CD4-positive, alpha-beta T cell (primary cell): ENCODE results near the gene ASCC3. TPM values are rescaled to one million over a fixed set of nuclear protein-coding genes. Genes with fewer than 3 reads are reported as not detected.

ENCODE experiments used
- ATAC-seq: fragments of 200-7000 bp; cut with Tn5 transposase; one replicate; pipeline ENCODE4 v1.10.0; 2022; ENCODE audit warnings: mild to moderate bottlenecking; ENCODE audit not compliant: poor library complexity
- CTCF ChIA-PET: fragments of 350-600 bp; sonication (Branson Sonifier 250); formaldehyde crosslinking; loops from one replicate; lab custom pipeline; 2021; ENCODE audit warnings: antibody characterized with exemption, inconsistent platforms; lab: Charles Lee
- POLR2A ChIA-PET: fragments of 350-600 bp; sonication (Branson Sonifier 250); formaldehyde crosslinking; loops from one replicate; lab custom pipeline; 2021; ENCODE audit warnings: antibody characterized with exemption, inconsistent platforms; lab: Charles Lee
- DNase-seq, 14 experiments: peaks; one replicate each; pipeline ENCODE4 v3.0.0-alpha.2; 2013 to 2020; ENCODE audit warnings: mixed read lengths in 2 of 14
- H3K27ac ChIP-seq, 2 donors: one replicate each; pipeline versions ENCODE4 v1.5.1 to v1.7.0; 2013; ENCODE audit warnings: low read length in 2 of 2, low read depth in 1 of 2, mild to moderate bottlenecking in 1 of 2
- H3K27me3 ChIP-seq, 2 experiments: 1 replicate in 1 of 2; 2 replicates in 1 of 2; pipeline versions ENCODE4 v1.6.1 to v1.7.0; 2013; ENCODE audit warnings: low read length in 2 of 2, control low read depth in 1 of 2, mild to moderate bottlenecking in 1 of 2, moderate library complexity in 1 of 2; ENCODE audit not compliant: insufficient read depth in 2 of 2, control insufficient read depth in 1 of 2
- H3K36me3 ChIP-seq: one replicate; pipeline ENCODE4 v1.6.1; 2013; ENCODE audit warnings: low read length, control low read depth; ENCODE audit not compliant: insufficient read depth
- H3K4me1 ChIP-seq: one replicate; pipeline ENCODE4 v1.6.1; 2013; ENCODE audit warnings: low read length, control low read depth; ENCODE audit not compliant: insufficient read depth
- H3K4me3 ChIP-seq: one replicate; pipeline ENCODE4 v1.5.1; 2013; ENCODE audit warnings: mild to moderate bottlenecking, low read length, moderate library complexity
- H3K9me3 ChIP-seq, 2 experiments: 1 replicate in 1 of 2; 2 replicates in 1 of 2; pipeline versions ENCODE4 v1.6.1 to v1.7.0; 2013; ENCODE audit warnings: low read length in 2 of 2, mild to moderate bottlenecking in 2 of 2, control low read depth in 1 of 2, moderate library complexity in 1 of 2; ENCODE audit not compliant: control insufficient read depth in 1 of 2, insufficient read depth in 1 of 2
- H3K27ac Mint-ChIP-seq: one replicate; pipeline ENCODE4 v1.8.0; 2020; ENCODE audit warnings: mixed read lengths
- H3K27me3 Mint-ChIP-seq: one replicate; pipeline ENCODE4 v1.8.0; 2021; ENCODE audit warnings: mixed read lengths
- H3K36me3 Mint-ChIP-seq: one replicate; pipeline ENCODE4 v1.8.0; 2021; ENCODE audit warnings: low read depth, mixed read lengths
- H3K4me1 Mint-ChIP-seq: one replicate; pipeline ENCODE4 v1.8.0; 2021; ENCODE audit warnings: low read depth, mixed read lengths
- H3K4me3 Mint-ChIP-seq: one replicate; pipeline ENCODE4 v1.8.0; 2020; ENCODE audit warnings: mild to moderate bottlenecking, mixed read lengths
- H3K9me3 Mint-ChIP-seq: one replicate; pipeline ENCODE4 v1.8.0; 2020; ENCODE audit warnings: mixed read lengths
- intact Hi-C, 2 experiments: fragments of 100-400 bp; cut with DNase I in 1 of 2; cut with micrococcal nuclease in 1 of 2; formaldehyde crosslinking; loops; one replicate each; pipeline versions ENCODE4 v1.15.1 to v1.9.0; 2023 to 2025; cut with DNase I, micrococcal nuclease
- total RNA-seq, 174 experiments: library from RNA in 2 of 174; stranded (reverse) in 2 of 174; gene quantifications; one replicate each; pipeline ENCODE4 v1.2.3 and lab custom pipeline; 2021 to 2026
- TF ChIP-seq, protein P1 (sequence below): fragments of 200-600 bp; IDR thresholded peaks from one replicate; pipeline ENCODE4 v1.8.0; 2022; ENCODE audit warnings: antibody characterized with exemption, mild to moderate bottlenecking

Gene ASCC3
- total RNA-seq, 2 experiments from 2014 or later: 28.9 to 30.4 TPM

DNA sequence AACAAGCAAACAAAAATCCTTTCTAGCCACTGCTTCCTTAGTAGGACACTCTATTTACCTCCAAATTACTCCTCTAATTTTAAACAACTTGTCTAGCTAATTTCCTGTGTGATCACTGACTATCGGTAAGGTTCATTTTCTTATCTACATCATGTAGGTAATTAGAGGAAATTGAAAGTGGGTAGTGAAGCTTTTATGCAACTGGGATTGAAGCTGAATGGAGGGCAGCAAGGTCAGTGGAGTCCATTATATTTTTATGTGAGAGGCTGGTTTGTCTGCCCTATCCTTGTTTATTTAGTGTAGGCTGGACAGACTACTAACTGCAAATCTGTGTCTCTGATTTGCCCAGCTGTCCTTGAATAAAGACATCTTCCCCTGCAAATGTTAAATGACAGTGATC lies 327.9 kb downstream of the ASCC3 start:
- intact Hi-C loops: no loop called here
- DNase-seq (no peak), ATAC-seq (no peak)
- H3K4me1 Mint-ChIP-seq: no peaks in the 10 kb centered on the region
- POLR2A ChIA-PET: no interaction called here
- CTCF ChIA-PET: no interaction called here
- no peak overlapping the region for H3K4me3 Mint-ChIP-seq
- Histone ChIP-seq H3K4me1 (no peaks in the 10 kb centered on the region), H3K27me3 (no peaks in the 10 kb centered on the region), H3K4me3 (no peak overlapping the region), H3K36me3 (no peaks in the 10 kb centered on the region), H3K9me3 (no peaks in the 10 kb centered on the region), H3K27ac (no peak overlapping the region)
- H3K27me3 Mint-ChIP-seq: no peaks in the 10 kb centered on the region
- peaks cover 16% of the 10 kb centered on the region for H3K36me3 Mint-ChIP-seq
- no peak overlapping the region for H3K27ac Mint-ChIP-seq
- TF ChIP-seq, protein P1, sequence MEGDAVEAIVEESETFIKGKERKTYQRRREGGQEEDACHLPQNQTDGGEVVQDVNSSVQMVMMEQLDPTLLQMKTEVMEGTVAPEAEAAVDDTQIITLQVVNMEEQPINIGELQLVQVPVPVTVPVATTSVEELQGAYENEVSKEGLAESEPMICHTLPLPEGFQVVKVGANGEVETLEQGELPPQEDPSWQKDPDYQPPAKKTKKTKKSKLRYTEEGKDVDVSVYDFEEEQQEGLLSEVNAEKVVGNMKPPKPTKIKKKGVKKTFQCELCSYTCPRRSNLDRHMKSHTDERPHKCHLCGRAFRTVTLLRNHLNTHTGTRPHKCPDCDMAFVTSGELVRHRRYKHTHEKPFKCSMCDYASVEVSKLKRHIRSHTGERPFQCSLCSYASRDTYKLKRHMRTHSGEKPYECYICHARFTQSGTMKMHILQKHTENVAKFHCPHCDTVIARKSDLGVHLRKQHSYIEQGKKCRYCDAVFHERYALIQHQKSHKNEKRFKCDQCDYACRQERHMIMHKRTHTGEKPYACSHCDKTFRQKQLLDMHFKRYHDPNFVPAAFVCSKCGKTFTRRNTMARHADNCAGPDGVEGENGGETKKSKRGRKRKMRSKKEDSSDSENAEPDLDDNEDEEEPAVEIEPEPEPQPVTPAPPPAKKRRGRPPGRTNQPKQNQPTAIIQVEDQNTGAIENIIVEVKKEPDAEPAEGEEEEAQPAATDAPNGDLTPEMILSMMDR: no peak
- no peaks in the 10 kb centered on the region for H3K9me3 Mint-ChIP-seq

DNA sequence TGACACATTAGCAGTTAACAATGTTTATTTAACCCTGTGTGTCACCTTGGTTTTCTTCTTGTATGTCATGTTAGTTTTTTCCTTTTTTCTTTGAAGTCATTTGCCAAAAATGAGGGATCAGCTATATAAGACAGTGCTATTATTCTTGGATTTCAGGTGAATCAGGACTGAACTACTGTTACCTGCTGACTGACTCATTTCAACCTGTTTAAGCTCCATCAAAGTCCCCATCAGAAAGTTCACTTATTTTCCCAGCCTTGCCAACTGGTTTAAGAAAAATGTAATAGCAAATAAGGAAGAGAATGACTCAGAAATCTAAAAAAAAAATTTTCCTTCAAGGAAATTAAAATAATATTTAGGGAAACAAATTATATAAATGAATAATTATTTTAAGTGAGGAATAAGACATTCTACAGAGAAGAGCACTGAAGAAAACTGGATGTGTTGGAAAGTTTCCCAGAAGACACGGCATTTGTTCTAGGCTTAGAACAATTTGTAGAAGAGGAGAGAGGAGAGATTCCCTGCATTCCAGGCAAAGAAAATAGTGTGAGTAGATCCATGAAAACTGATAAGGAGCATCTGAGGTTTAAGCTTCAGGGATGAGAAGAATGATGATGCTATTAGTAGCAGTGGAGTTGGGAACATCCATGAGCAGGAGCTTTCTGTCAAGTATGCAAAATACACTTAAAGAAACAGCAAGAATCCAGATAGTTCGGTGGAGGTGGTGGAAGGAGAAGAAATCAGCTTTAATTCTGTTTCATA lies 331.5 kb downstream of the ASCC3 start:
- POLR2A ChIA-PET: no interaction called here

GRCh38 chr6:100538086-100538485 lies 343.0 kb downstream of the ASCC3 start:
- DNase-seq: no peak
- peaks cover 68% of the 10 kb centered on the region for H3K36me3 Mint-ChIP-seq
- no peak overlapping the region for H3K4me3 Mint-ChIP-seq
- no peak overlapping the region for H3K4me3 ChIP-seq
- no peaks in the 10 kb centered on the region for H3K4me1 ChIP-seq
- POLR2A ChIA-PET: no interaction called here
- no peaks in the 10 kb centered on the region for H3K27me3 ChIP-seq
- peaks cover 21% of the 10 kb centered on the region for H3K36me3 ChIP-seq
- H3K9me3 ChIP-seq: peaks cover 0 to 4% of the 10 kb centered on the region in 2 experiments
- no peaks in the 10 kb centered on the region for H3K27me3 Mint-ChIP-seq
- no peak overlapping the region for H3K27ac ChIP-seq
- CTCF ChIA-PET: interaction anchor here (1.0 kb wide), 1 partner anchor 21 kb away, joined by 3 read pairs; no protein-coding TSS in a partner anchor
- H3K4me1 Mint-ChIP-seq: no peaks in the 10 kb centered on the region
- no peak for ATAC-seq
- intact Hi-C loops: no loop called here
- no peaks in the 10 kb centered on the region for H3K9me3 Mint-ChIP-seq
- H3K27ac Mint-ChIP-seq: no peak overlapping the region
- TF ChIP-seq, protein P1: no peak

More for the DNA sequence above, 331.5 kb downstream of the ASCC3 start:
- no peak overlapping the region for H3K4me3 Mint-ChIP-seq
- H3K27ac Mint-ChIP-seq: no peak overlapping the region
- DNase-seq: no peak
- H3K27me3 Mint-ChIP-seq: no peaks in the 10 kb centered on the region
- no peaks in the 10 kb centered on the region for H3K9me3 Mint-ChIP-seq
- no peak overlapping the region for H3K4me3 ChIP-seq
- no peaks in the 10 kb centered on the region for H3K27me3 ChIP-seq
- H3K36me3 Mint-ChIP-seq: peaks cover 30% of the 10 kb centered on the region
- intact Hi-C loops: no loop called here
- no peaks in the 10 kb centered on the region for H3K4me1 Mint-ChIP-seq
- H3K4me1 ChIP-seq: no peaks in the 10 kb centered on the region
- CTCF ChIA-PET: no interaction called here
- H3K9me3 ChIP-seq: no peaks in the 10 kb centered on the region
- H3K36me3 ChIP-seq: no peaks in the 10 kb centered on the region
- TF ChIP-seq, protein P1: no peak
- ATAC-seq: no peak
- H3K27ac ChIP-seq: no peak overlapping the region
